Upper lobe of left lung (tissue), 6 donors: ENCODE data around the gene INPP4B. TPM values are rescaled to one million over a fixed set of nuclear protein-coding genes. Genes with fewer than 3 reads are reported as not detected.

Experiments
- ATAC-seq, 2 donors: fragments of 200-7000 bp; cut with Tn5 transposase; one replicate each; pipeline ENCODE4 v1.9.1; 2022; ENCODE audit warnings: mild to moderate bottlenecking in 2 of 2, moderate library complexity in 2 of 2; ENCODE audit not compliant: low FRiP score in 2 of 2
- DNase-seq, 2 donors: peaks; one replicate each; pipeline ENCODE4 v3.0.0-alpha.2; 2019 to 2020
- H3K27ac ChIP-seq, 4 donors: fragments of 200-600 bp; sonication (generic); one replicate each; pipeline ENCODE4 v1.5.1; 2016 to 2019
- H3K27me3 ChIP-seq, 4 donors: fragments of 200-600 bp; sonication (generic); one replicate each; pipeline ENCODE4 v1.5.1; 2017 to 2019
- H3K36me3 ChIP-seq, 4 donors: fragments of 200-600 bp; sonication (generic); one replicate each; pipeline ENCODE4 v1.5.1; 2016 to 2019
- H3K4me1 ChIP-seq, 4 donors: fragments of 200-600 bp; sonication (generic); one replicate each; pipeline ENCODE4 v1.5.1; 2018 to 2019
- H3K4me3 ChIP-seq, 4 donors: fragments of 200-600 bp; sonication (generic); one replicate each; pipeline ENCODE4 v1.5.1; 2017 to 2019; ENCODE audit warnings: mild to moderate bottlenecking in 2 of 4, moderate library complexity in 1 of 4
- H3K9me3 ChIP-seq, 4 donors: fragments of 200-600 bp; sonication (generic); one replicate each; pipeline ENCODE4 v1.5.1; 2018 to 2019
- CTCF ChIP-seq, 6 experiments: fragments of 450-650 bp in 4 of 6; fragments of 200-600 bp in 2 of 6; sonication (generic) in 2 of 6; IDR thresholded peaks; one replicate each; pipeline ENCODE4 v1.5.1; 2016 to 2019; ENCODE audit warnings: antibody characterized with exemption in 6 of 6
- EP300 ChIP-seq, 4 donors: sonication (generic); formaldehyde crosslinking; IDR thresholded peaks; one replicate each; pipeline ENCODE4 v1.5.1; 2017; ENCODE audit warnings: antibody characterized with exemption in 4 of 4, control low read depth in 2 of 4
- POLR2A ChIP-seq, 4 donors: fragments of 450-650 bp; IDR thresholded peaks; one replicate each; pipeline ENCODE4 v1.5.1; 2016 to 2017; ENCODE audit warnings: antibody characterized with exemption in 4 of 4, mild to moderate bottlenecking in 2 of 4
- POLR2AphosphoS5 ChIP-seq, 2 donors: sonication (generic); formaldehyde crosslinking; IDR thresholded peaks; one replicate each; pipeline ENCODE4 v1.5.1; 2017; ENCODE audit warnings: antibody characterized with exemption in 2 of 2
- WGBS, 2 donors: methylation state at CpG; one replicate each; pipeline ENCODE4 v1.1.5; 2017 to 2018; 5-methylcytosine and 5-hydroxymethylcytosine counted together
- total RNA-seq, 6 donors: library from RNA; depleted of rRNA in 4 of 6; stranded (reverse); fragments of >200 nt in 4 of 6; gene quantifications; one replicate each; pipeline versions ENCODE4 v1.1.0 to v1.2.1, GENCODE V29; 2016 to 2021
- donor health status: DM: no; HTN: no; CAD: no; lungs with moderate emphysema.
- donor health status: DM: no; HTN: yes; CAD: no; lungs with severe emphysema.

Gene INPP4B
- total RNA-seq, 6 donors from 2014 or later = 4.7 to 31.4 (median 10.4) TPM

GRCh38 chr4:142164767-142165500 is 681.2 kb downstream of the INPP4B start:
- Histone ChIP-seq H3K9me3 (no peaks in the 10 kb centered on the region), H3K27me3 (no peaks in the 10 kb centered on the region), H3K27ac (no peak overlapping the region), H3K4me1 (no peaks in the 10 kb centered on the region), H3K36me3 (no peaks in the 10 kb centered on the region), H3K4me3 (no peak overlapping the region)
- 80 to 82% methylated on average over 4 of the region's 4 CpGs for WGBS, 2 donors
- TF ChIP-seq CTCF (IDR thresholded peaks at IDR 0.05) (no peak), POLR2A (IDR thresholded peaks at IDR 0.05) (no peak), POLR2AphosphoS5 (IDR thresholded peaks at IDR 0.05) (no peak), EP300 (IDR thresholded peaks at IDR 0.05) (no peak)
- no peak for ATAC-seq
- no peak for DNase-seq

GRCh38 chr4:142161086-142161485 is 685.0 kb downstream of the INPP4B start:
- no peak overlapping the region for H3K4me3 ChIP-seq
- DNase-seq (no peak), ATAC-seq (no peak)
- H3K4me1 ChIP-seq = no peaks in the 10 kb centered on the region
- 90 to 95% methylated on average over 3 of the region's 3 CpGs for WGBS, 2 donors
- no peak overlapping the region for H3K27ac ChIP-seq
- no peaks in the 10 kb centered on the region for H3K9me3 ChIP-seq
- no peaks in the 10 kb centered on the region for H3K36me3 ChIP-seq
- H3K27me3 ChIP-seq = no peaks in the 10 kb centered on the region
- no peak for TF ChIP-seq CTCF (IDR thresholded peaks at IDR 0.05)
- no peak for TF ChIP-seq POLR2AphosphoS5 (IDR thresholded peaks at IDR 0.05)
- no peak for TF ChIP-seq POLR2A (IDR thresholded peaks at IDR 0.05)
- TF ChIP-seq EP300 (IDR thresholded peaks at IDR 0.05) = no peak

- no peak overlapping the region for H3K4me3 ChIP-seq
- TF ChIP-seq EP300 (IDR thresholded peaks at IDR 0.05) = no peak
- TF ChIP-seq POLR2AphosphoS5 (IDR thresholded peaks at IDR 0.05) = no peak
- no peak for TF ChIP-seq POLR2A (IDR thresholded peaks at IDR 0.05)
- no peak for TF ChIP-seq CTCF (IDR thresholded peaks at IDR 0.05)
- no peaks in the 10 kb centered on the region for H3K36me3 ChIP-seq
- no peaks in the 10 kb centered on the region for H3K27me3 ChIP-seq
- H3K4me1 ChIP-seq = no peaks in the 10 kb centered on the region
- WGBS, 2 donors = 78 to 87% methylated on average over 2 of the region's 2 CpGs
- H3K27ac ChIP-seq = no peak overlapping the region
- no peaks in the 10 kb centered on the region for H3K9me3 ChIP-seq
- no peak for ATAC-seq
- DNase-seq = no peak
Observed at GRCh38 chr4:142160509-142160908, 685.6 kb downstream of the INPP4B start.

GRCh38 chr4:142158980-142159379 is 687.1 kb downstream of the INPP4B start:
- H3K4me1 ChIP-seq = no peaks in the 10 kb centered on the region
- no peak for ATAC-seq
- H3K36me3 ChIP-seq = no peaks in the 10 kb centered on the region
- no peak overlapping the region for H3K27ac ChIP-seq
- no peaks in the 10 kb centered on the region for H3K27me3 ChIP-seq
- H3K4me3 ChIP-seq = no peak overlapping the region
- no peaks in the 10 kb centered on the region for H3K9me3 ChIP-seq
- no peak for DNase-seq
- WGBS, 2 donors = 70 to 75% methylated on average over 2 of the region's 2 CpGs
- no peak for TF ChIP-seq CTCF (IDR thresholded peaks at IDR 0.05)
- no peak for TF ChIP-seq POLR2A (IDR thresholded peaks at IDR 0.05)

- no peak for ATAC-seq
- Histone ChIP-seq H3K27me3 (no peaks in the 10 kb centered on the region), H3K4me1 (no peaks in the 10 kb centered on the region), H3K36me3 (no peaks in the 10 kb centered on the region), H3K4me3 (no peak overlapping the region), H3K9me3 (no peaks in the 10 kb centered on the region), H3K27ac (no peak overlapping the region)
- TF ChIP-seq CTCF (IDR thresholded peaks at IDR 0.05) (no peak), EP300 (IDR thresholded peaks at IDR 0.05) (no peak), POLR2AphosphoS5 (IDR thresholded peaks at IDR 0.05) (no peak), POLR2A (IDR thresholded peaks at IDR 0.05) (no peak)
- DNase-seq = no peak
Observed at GRCh38 chr4:142156256-142156655, 689.8 kb downstream of the INPP4B start.
